Measurements from ENCODE around the gene NT5C. TPM values are rescaled to one million over a fixed set of nuclear protein-coding genes. Genes with fewer than 3 reads are reported as not detected.
"Not testable (repeated sequence)": the region's sequence is repeated elsewhere in the genome, so short reads cannot be mapped to it uniquely, and the experiment has no call there.

Gene NT5C
- 41.5 and 62.0 TPM in 2 replicates for total RNA-seq

DNA sequence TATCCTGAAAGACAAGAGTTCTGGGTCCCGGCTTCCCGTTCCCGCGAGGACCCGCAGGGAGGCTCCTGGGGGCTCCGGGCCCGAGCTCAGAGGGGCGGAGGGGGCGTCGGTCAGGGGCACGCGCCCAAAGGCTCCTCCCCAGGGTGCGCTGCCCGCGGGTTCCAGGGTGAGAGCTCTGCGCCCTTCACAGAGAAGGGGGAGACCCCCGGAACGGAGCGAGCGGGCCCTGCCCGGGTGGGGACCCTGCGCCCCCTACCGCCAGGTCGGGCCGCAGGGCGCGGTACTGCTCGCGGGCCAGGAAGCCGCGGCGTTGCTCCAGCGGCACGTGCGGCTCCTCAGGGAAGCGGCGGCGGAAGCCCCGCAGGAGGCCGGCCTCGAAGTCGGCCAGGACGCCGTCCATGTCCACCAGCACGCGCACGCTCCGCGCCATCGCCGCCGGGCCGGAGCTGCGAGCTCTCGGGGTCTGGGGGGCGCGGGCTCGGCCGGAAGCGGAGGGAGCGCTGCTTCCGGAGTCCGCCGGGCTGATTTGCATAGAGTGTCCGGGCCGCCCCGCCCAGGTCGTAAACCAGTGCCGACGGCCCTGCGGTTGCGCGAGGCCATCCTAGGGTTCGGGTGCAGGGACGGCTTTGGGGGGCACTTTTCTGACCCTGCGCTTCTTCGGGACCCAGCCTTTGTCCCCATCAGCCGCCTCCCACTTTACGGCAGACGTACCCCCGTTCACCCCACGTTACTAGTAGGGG lies at the start of gene NT5C:
TSS of gene NT5C (minus strand) at position 465 of the 740 bp plus-strand sequence. CDS start at position 430, 35 bp downstream.
- no peak for DNase-seq (ENCODE audit: extremely low read depth, low read depth, low spot score)

DNA sequence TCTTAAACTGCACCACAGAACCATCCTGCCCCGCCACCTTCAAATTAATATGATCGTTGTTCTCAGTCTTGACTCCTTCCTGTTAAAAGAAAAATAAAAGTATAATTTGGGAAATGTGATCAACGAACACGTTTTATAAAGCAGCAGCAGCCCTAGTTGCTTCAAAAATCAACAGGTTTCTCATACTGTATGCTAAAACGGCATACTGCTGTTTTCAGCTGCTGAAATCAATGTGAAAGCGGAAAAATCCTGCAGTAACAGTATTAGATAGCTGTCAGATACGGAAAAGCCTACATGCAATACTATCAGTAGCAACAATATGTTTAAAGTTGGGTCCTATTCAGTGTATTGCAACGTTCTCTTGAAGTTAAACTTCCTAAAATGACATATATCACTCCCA lies 49.6 kb upstream of the NT5C start:
- DNase-seq (ENCODE audit: extremely low read depth, low read depth, low spot score): no peak

DNA sequence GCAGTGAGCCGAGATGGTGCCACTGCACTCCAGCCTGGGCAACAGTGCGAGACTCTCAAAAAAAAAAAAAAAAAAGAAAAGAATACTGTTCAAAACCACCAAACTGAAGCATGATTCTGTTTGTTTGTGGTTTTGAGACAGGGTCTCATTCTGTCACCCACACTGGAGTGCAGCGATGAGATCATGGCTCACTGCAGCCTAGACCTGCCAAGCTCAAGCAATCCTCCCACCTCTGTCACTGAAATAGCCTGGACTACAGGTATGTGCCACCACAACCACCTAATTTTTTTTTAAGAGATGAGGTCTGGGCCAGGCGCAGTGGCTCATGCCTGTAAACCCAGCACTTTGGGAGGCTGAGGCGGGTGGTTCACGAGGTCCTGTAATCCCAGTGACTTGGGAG lies 46.9 kb upstream of the NT5C start:
- DNase-seq (ENCODE audit: extremely low read depth, low read depth, low spot score): no peak

DNA sequence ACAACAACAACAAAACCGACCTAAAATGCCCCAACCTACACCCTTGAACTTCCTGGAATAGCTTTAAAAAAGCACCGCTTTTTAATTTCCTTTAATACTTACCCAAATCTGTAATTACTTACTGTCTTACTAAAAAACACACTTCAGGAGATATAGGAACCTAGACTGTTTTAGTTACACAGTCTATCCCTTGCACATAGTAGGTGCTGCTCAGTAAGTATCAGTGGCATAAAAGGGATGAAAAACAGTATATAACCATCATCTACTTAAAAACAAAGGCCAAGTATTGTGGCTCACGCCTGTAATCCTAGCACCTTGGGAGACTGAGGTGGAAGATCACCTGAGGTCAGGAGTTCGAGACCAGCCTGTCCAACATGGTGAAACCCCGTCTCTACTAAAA lies 45.1 kb upstream of the NT5C start:
- DNase-seq (ENCODE audit: extremely low read depth, low read depth, low spot score): no peak

DNA sequence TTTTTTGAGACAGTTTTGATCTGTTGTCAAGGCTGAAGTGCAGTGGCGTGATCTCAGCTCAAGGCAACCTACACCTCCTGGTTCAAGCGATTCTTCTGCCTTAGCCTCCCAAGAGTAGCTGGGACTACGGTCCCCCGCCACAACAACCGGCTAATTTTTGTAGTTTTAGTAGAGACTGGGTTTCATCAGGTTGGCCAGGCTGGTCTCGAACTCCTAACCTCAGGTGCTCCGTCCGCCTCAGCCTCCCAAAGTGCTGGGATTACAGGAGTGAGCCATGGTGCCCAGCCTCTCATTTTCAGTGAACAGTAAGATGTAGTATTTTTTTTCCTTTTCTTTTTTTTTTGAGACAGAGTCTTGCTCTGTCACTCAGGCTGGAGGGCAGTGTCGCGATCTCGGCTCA lies 43.5 kb upstream of the NT5C start:
- DNase-seq (ENCODE audit: extremely low read depth, low read depth, low spot score): no peak

DNA sequence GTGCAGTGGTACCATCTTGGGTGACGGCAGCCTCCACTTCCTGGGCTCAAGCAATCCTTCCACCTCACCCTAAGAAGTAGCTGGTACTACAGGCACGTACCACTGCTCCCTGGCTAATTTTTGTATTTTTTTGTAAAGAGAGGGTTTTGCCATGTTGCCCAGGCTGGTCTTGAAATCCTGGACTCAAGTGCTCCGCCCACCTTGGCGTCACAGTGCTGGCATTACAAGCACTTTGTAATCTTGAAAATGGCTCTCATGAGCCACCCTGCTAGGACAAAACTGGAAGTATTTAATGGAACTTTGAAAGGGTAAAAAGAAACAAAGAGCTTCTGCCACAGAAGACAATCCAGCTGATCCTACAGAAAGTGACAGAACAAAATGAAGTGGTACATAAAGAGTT lies 42.0 kb upstream of the NT5C start:
- DNase-seq (ENCODE audit: extremely low read depth, low read depth, low spot score): no peak

DNA sequence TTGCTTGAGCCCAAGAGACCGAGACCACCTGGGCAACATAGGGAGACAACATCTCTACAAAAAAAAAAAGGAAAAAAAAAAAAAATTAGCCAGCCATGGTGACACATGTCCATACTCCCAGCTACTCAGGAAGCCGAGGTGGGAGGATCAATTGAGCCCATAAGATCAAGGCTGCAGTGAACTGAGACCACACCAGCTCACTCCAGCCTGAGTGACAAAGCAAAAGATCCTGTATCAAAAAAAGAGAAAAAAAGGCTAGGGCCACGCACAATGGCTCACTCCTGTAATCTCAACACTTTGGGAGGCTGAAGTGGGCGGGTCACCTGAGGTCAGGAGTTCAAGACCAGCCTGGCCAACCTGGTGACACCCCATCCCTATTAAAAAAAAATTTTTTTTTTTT lies 37.5 kb upstream of the NT5C start:
- DNase-seq (ENCODE audit: extremely low read depth, low read depth, low spot score): no peak

DNA sequence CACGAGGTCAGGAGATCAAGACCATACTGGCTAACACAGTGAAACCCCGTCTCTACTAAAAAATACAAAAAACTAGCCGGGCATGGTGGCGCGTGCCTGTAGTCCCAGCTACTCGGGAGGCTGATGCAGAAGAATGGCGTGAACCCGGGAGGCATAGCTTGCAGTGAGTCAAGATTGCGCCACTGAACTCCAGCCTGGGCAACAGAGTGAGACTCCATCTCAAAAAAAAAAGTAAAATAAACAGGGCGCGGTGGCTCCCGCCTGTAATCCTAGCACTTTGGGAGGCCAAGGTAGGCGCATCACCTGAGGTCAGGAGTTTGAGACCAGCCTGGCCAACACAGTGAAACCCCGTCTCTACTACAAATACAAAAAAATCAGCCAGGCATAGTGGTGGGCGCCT lies 33.1 kb upstream of the NT5C start:
- DNase-seq (ENCODE audit: extremely low read depth, low read depth, low spot score): not testable (repeated sequence)

DNA sequence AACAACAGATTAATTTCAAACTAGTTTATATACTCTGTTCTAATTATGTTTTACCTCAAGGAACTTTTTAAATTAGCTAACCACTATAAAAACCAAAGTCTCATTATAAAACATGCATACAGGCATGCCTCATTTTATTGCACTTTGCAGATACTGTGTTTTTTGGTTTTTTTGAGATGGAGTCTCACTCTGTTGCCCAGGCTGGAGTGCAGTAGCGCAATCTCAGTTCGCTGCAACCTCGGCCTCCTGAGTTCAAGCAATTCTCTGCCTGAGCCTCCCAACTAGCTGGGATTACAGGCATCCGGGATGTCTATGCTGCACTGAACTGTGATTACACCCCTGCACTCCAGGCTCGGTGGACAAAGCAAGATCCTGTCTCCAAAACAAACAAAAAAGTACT lies 31.5 kb upstream of the NT5C start:
- no peak for DNase-seq (ENCODE audit: extremely low read depth, low read depth, low spot score)

DNA sequence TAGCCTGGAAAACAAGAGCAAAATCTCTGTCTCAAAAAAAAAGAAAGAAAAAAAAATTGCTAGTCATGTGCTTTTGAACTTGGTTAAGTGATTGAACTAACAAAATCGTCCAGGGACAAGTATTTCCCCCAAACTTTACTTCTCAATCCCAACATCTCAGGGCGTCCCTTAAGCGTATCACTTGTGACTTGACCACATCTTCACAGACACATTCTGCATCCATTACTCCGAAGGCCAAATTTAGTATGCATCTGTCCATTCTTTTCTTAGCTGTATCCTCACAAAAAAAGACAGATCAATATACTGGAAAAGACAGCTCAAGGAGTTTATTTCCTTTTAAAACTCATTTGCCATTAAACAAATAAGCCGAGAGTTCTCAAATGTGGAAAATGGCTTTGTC lies 28.7 kb upstream of the NT5C start:
- DNase-seq (ENCODE audit: extremely low read depth, low read depth, low spot score): no peak

DNA sequence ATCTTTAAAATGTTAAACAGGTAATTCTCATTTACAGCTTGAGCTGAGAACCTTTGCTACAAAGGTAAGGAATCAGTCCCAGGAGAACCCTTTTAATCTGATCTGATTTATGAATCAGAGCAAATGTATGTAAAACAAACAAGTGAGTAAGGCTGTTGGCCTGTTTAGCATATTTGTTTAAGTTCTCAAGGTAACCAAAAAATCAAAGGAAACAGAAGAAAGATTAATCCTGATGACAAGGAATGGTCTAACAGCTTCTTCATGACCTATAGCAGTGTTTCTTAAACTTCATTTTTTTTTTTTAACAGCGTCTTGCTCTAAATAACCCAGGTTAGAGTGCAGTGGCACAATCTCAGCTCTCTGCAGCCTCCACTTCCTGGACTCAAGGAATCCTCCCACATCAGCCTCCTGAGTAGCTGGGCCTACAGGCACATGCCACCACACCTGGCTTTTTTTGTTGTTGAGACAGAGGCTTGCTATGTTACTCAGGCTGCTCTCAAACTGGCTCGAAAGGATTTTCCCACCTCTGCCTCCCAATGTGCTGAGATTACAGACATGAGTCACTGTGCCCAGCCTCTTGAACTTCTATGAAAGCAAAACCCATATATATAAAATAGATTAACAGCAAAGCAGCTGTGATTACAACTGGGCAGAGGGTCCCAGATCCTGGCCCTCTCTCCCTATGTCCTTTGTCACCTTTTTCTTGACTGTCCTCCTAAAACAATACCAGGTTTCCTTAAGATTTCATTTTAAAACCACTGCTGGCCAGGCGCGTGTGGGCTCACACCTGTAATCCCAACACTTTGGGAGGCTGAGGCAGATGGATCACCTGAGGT lies 27.9 kb upstream of the NT5C start:
- no peak for DNase-seq (ENCODE audit: extremely low read depth, low read depth, low spot score)

DNA sequence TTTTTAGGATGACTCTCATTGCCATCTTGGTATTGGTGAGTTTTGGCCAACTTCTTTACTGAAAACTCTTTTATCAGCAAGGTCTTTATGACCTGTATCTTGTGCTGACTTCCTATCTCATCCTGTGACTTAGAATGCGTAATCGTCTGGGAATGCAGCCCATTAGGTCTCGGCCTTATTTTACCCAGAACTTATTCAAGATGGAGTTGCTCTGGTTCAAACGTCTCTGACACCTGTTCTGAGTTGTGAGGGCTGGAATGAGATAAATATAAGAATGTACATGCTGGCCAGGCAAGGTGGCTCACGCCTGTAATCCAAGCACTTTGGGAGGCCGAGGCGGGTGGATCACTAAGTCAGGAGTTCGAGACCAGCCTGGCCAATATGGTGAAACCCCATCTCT lies 26.9 kb upstream of the NT5C start:
- not testable (repeated sequence) for DNase-seq (ENCODE audit: extremely low read depth, low read depth, low spot score)

DNA sequence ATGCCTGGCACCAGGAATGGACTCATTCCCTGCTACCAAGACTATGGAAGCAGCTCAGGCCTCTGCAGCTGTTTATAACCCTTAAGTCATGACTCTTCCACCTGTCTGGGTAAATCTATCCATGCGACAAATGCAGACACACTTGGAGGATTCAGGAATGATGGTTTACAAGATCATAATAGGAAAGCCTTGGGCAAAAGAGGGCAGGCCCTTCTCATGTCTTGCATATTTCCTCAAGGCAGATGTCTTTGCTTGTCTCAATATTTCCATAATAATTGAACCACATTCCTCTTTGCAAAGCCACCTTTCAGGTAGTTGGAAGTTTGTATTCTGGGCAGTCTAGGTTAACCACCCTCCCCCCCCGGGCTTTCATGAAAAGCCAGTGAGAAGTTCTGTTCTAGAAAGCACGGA lies 23.7 kb upstream of the NT5C start:
- DNase-seq (ENCODE audit: extremely low read depth, low read depth, low spot score): no peak

DNA sequence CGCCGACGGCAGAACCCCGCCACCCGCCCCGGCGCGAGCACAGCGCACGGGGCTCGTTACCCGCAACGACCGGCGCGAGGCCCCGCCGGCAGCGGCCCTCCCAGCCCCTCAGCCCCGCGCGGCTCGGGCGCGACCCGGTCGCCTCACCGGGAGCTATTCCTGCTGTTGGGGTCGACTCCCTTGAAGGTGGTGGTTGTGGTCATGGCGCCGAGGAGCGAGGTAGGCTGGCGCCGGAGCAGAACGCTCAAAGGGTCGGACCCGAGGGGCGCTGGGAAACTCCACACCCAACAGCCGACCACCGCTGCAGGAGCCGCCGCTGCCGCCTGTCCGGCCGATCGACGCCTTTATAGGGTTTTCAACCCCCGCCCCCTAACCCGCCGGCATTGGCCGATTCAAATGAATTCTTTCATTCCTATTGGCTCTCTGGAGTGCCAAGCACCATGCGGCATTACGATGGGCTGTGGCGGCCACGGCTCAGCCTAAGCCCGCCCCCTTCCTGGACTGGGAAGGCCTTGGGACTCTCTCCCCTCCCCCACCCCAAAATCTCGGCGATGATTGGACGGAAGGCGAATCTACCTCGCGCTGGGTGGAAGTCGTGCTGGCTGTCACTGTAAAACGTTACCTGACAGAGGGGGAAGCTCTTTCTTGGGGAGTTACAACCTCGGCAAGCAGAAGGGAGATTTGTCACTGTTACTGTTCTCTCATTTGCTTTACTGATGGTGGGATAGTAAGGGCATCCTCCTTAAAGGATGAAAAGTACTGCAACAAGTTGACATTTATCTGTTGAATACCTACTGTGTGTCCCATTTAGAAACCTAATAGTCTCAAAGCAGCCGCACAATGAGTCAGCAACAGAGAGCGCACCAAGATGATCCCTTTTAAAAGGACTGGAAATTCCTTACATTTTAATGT lies 22.9 kb upstream of the NT5C start, which contains the start of gene JPT1:
TSS of gene JPT1 (minus strand) at position 318 of the 912 bp plus-strand sequence. CDS start at position 203, 115 bp downstream.
- peak; percentile 91 for DNase-seq (ENCODE audit: extremely low read depth, low read depth, low spot score)

DNA sequence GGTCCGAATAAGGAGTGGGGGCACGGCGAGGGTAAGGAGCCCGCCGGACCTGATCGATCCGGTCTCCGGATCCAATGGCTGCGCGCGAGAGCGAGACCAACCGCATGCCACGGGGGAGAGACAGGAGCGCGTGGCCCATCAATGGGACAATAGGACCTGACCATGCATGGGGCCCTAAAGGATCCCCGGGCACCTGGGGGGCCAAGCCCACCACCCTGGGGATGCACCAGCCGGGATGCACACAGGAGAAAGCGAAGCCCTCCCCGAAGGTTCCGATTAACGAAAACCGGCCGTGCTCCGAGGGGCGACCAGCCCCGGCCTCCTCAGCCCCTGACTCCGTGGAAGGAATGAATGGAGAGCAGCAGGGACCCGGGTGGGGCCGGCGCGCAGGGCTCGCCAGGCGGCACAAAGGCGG lies 22.2 kb upstream of the NT5C start:
- DNase-seq (ENCODE audit: extremely low read depth, low read depth, low spot score): no peak

DNA sequence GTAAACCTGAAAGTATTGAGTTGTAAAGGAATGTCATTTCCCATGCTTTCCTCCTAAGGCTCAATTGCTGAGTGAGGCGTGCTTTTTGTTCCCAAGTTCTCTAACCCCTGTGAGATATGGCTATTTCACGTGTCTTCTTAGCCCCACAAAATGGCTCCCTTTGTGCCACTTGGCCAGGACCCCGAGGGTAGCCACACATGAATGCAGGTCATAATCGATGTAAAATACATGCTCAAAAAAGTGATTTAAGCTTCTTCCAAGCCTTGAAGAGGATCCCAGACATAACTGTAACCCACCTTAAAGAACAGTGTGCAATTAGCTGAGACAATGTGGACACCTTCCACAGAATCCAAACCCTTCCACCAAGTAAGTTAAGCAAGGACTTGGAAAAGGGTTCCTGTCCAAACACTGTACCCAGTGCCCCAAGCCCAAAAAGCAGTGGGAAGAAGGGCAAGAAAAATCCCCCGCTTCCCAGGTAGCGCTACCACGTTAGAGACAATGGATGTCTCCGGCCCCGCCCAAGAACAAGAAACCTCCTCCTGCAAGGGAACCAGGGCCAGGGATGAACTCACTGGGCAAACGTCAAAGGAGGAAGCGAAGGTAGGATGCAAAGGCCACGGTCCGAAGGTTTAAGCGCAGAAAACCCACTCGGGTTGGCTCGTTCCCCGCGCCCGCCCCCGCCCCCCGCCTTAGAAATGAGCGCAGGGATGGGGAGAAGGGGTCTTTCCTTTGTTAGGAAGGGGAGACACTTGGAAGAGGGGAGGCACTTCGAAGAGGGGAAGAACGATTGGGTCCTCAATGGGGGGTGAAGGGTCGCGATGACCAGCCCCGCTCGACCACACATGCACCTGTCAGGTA lies 21.6 kb upstream of the NT5C start:
- DNase-seq (ENCODE audit: extremely low read depth, low read depth, low spot score): no peak

DNA sequence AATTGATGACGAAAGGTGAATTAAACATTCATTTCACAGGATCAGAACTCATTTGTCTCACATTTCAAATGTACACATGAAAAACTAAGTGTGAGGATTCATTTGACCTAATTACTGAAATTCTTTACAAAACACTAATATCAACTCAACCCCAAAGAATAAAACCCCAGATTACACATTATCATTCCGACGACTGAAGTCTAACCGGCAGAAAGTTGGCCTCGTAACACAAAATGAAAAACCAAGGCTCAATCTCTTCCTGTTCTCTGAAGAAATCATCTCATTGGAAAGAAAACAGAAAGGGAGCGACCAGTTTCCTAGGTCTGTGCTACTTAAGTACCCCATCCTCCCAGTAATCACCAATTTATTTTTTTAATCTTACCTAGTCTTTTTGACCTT lies 21.0 kb upstream of the NT5C start:
- no peak for DNase-seq (ENCODE audit: extremely low read depth, low read depth, low spot score)

DNA sequence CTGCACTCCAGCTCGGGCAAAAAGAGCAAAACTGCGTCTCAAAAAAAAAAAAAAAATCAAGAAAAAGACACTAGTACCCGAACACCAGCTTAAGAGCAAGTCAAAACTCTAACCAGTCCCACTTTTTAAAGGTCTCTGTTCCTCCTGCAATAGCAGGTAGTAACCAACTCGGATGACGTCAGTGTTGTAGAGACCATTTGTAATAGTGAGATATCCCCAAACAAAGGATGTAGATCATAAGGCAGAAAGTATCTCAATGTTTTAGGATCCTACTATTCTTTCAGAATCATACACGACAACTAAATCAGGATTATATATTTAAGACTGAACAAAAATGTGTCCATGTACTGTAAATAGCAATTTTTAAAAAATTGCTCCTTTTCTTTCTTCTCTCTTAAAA lies 20.4 kb upstream of the NT5C start:
- no peak for DNase-seq (ENCODE audit: extremely low read depth, low read depth, low spot score)

DNA sequence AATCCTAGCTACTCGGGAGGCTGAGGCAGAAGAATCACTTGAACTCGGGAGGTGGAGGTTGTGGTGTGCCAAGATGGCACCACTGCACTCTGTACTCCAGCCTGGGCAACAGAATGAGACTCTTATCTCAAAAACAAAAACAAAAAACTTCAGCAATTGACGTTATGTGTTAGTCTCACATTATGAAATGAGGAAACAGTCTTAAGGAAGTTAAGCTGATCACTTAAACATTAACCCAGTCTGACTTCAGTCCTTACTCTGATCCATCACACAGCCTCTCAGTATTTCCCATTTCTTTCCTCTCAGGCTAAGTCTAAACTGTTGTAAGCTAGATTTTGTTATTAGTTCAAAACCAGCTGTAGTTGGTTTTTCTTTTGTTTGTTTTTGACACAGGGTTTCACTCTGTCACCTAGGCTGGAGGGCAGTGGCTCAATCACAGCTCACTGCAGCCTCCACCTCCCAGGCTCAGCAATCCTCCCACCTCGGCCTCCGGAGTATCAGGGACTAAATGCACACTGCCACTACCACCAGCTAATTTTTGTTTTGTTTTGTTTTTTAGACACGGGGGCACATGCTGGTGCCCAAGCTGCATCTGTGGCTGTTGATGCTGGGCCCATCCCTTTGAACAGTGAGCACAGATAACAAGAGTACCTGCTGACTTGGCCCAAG lies 16.5 kb upstream of the NT5C start:
- DNase-seq (ENCODE audit: extremely low read depth, low read depth, low spot score): no peak

DNA sequence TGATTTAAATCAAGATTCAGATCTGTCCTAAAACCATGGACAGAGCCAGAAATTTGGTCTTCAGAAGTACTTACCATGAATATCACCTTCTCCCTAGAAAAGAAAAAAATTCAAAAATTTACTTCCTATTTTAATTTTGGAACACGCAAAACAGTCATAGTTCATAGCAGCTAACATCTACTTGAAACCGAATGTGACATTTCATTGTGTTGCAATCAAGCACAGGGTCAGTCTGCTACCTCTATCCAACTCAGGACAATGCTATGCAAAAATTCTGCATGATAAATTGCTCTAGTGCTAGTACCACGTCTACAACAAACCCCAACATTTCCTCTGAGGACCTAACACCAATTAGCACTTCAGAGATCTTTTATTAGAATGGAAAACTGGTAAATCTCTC lies 15.1 kb upstream of the NT5C start:
- DNase-seq (ENCODE audit: extremely low read depth, low read depth, low spot score): no peak
